GM18907 (cell line): ENCODE measurements around the gene BSG.

Source experiments
- ATAC-seq: cut with Tn5 transposase; IDR thresholded peaks from one replicate; pipeline ENCODE4 v1.9.1; 2021; ENCODE audit warnings: mild to moderate bottlenecking, moderate library complexity; ENCODE audit not compliant: unreplicated experiment

BSG gene

DNA sequence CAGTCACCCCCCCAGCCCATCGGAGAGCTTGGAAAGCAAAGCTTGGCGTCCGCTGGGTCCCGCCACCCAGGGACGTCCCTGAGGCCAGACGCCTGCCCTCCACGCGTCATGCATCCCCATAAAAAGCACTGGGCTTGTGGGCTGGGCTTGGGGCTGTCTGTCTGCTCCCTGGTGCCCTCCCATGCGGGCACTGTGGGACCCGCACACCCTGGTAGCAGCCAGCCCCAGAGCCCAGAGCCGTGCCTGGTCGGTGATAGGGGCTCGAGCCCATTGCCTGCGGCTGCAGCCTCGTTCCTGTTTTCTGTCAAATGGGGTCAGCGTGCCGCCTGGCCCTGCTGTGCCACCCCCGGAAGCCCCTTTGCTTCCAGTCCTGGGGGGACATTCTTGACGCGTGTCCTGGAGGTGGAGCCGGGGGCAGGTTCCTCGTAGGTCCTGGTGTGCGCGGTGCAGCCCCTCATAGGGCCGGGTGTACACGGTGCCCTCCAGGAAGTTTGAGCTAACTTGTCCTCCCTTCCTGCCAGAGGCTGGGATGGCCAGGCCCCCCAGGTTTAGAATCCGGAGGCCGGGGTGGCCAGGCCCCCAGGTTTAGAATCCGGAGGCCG is 32.9 kb upstream of the BSG start:
- no peak for ATAC-seq

- ATAC-seq: no peak
These were observed 31.3 kb upstream of the BSG start for GRCh38 chr19:540867-541637.

GRCh38 chr19:541699-542098 is 30.7 kb upstream of the BSG start:
- ATAC-seq: no peak

GRCh38 chr19:542173-542866 is 30.1 kb upstream of the BSG start:
- no peak for ATAC-seq

GRCh38 chr19:543910-544608 is 28.3 kb upstream of the BSG start, which contains the start of gene GZMM:
Gene GZMM (plus strand): TSS chr19:544053. CDS start chr19:544072, 19 bp downstream.
- no peak for ATAC-seq

GRCh38 chr19:547117-547516 is 25.3 kb upstream of the BSG start:
- no peak for ATAC-seq

DNA sequence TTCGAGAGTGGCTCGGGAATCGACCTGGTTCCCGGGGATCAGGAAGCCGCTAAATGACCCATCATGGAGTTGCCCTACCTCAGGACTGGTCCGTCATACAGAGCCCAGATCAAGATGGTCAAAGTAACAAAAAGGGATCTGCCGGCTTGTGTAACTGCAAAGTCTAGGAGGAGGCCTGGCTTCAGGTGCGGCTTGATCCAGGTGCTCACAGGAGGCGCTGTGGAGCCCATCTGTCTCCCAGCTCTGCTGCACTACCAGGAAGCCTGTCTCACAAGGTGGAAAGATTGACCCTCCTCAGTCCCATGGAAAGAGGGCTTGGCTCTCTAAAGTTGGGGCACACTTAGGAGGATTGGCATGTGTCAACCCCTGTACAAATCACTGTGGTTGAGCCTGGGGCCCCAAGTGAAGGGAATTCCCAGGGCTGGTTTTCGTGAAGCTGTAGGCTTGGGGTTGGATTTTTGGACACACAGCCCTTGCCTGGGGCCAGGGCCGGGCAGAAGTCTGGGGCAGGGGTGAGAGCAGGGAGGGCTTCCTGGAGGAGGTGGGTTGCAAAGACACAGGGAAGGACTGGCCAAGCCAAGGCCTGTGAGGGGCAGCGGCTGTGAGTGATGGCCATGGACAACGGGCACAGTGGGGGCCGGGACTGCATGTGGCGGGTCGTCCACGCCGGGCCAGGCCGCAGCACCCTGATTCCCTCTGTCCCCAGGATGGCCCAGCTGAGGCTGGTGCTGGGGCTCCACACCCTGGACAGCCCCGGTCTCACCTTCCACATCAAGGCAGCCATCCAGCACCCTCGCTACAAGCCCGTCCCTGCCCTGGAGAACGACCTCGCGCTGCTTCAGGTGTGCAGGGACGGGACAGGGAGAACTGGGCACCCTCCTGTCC is 24.3 kb upstream of the BSG start:
- ATAC-seq: no peak

GRCh38 chr19:548886-549830 is 23.2 kb upstream of the BSG start:
- ATAC-seq: no peak

DNA sequence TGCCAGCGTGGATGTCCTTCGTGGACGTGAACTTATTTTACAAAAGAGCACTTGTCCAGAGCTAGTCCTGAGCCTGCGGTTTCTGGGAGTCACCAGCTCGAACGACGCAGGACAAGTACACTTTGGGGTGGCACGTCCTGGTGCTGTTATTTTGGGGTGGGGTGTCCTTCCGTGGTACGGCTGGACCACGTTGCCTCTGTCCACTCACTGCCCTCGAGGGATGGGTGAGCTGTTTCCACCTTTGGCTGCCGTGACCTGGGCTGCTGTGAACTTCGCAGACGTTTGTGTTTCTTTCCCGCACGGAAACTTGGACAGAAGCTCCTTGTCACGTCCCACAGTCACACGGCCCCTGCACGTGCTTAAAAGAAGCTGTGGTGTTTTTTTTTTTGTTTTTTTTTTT is 17.6 kb upstream of the BSG start:
- ATAC-seq: no peak

DNA sequence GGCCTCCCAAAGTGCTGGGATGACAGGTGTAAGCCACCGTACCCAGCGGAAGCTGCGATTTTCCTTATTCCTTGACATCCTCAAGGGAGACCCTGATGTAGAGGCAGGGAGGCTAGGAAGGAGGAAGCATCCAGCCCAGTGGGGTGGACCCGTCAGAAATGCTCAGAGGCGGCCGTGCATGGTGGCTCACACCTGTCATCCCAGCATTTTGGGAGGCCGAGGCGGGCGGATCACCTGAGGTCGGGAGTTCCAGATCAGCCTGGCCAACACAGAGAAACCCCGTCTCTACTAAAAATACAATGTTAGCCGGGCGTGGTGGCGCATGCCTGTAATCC is 17.0 kb upstream of the BSG start:
- no peak for ATAC-seq

DNA sequence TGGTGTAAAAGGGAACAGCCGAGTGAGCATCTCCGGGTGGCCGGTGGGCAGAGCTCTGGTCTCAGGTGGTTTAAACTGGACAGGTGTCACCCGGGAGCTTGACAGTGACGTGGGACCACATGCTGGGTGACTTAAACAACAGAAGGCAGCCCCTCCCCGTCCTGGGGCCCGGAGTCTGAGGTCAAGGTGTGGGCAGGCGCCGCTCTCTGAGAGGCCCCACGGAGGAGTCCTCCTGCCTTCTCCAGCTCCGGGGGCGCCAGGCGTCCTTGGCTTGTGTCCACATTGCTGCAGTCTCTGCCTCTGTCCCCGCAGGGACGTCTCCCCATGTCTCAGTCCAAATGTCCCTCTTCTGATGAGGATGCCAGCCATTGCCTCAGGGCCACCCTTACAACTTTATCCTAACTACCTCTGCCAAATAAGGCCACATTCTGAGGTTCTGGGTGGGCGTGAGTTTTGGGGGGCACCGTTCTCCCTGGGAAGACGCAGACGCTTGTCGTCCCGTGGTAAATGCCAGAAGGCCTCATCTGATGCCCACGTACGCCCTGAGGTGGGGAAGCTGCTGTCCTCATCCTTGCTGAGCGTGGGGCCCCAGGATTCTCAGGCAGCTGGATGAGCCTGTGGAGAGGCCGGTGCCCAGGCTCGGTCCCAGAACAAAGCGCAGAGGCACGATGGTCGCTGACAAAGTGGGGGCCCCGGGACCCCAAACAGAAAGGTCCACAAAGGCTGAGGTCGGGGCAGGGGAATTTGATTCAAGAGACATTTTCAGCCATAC is 15.6 kb upstream of the BSG start:
- ATAC-seq: no peak

DNA sequence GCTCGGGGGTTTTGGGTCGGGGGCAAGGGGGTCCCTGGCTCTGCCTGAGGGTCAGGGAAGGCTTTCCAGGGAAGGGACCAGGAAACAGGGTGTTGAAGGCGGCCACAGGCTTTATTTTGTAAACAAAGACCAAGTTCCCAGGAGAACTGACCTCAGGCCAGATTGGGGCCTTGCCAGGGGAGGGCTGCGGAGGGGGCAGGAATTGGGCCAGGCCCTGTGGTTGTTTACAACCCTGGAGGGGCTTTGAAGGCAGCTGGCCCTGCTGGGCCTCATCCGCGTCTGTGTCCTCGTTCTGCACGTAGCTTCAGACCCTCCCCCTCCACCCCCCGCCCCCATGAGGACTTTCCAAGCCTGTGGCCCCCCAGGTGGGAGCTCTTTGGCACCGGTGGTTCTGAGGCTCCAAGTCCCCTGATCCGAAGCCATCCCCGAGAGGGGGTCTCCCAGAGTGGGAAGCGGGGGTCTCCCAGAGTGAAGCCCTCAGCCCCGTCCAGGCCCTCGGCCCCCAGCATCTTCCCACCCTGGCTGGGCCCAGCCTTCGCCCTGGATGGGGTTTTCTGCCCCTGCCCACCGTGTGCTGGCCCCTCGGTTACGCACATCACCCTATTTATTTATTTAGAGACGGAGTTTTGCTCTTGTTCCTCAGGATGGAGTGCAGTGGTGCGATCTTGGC is 13.5 kb upstream of the BSG start:
- no peak for ATAC-seq

GRCh38 chr19:560121-560520 is 12.3 kb upstream of the BSG start:
- ATAC-seq: no peak

DNA sequence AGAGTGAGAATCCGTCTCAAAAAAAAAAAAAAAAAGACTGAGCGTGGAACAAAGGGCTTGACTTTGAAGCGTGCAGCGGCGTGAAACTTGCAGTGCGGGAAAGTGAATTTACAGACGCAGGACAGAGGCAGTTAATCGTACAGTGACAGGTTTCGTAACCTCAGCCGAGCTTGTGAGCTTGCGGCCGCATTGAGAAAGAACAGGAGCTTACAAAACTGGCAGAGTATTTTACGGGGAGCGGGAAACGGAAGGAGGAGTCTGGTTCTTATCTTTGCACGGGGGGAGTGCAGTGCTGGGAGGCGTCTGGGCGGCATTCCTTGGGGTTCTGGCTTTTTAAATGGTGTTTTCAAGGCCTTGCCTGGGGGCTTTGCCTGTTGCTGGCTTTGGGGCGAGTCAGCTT is 6.0 kb upstream of the BSG start:
- ATAC-seq: no peak

DNA sequence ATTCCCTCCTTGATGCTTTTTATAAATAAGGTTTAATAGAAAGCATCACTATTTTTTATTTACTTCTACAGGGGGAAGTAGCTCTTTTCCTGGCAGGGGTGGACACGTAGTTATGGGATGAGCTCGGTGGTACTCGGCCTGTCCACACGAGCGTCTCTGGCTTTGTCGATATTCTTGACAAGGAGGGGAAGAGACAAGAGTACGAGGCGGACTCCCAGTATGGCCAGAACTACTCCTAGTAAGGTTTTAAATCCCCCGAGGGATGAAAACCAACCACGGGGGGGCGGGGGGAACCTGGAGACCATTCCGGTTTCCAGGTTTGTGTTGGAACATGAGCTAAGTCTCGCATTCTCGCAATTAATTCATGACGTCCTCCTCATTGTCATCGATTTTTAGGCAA is 5.6 kb upstream of the BSG start:
- ATAC-seq: no peak

- no peak for ATAC-seq
These were observed 5.0 kb upstream of the BSG start for GRCh38 chr19:567296-567900.

DNA sequence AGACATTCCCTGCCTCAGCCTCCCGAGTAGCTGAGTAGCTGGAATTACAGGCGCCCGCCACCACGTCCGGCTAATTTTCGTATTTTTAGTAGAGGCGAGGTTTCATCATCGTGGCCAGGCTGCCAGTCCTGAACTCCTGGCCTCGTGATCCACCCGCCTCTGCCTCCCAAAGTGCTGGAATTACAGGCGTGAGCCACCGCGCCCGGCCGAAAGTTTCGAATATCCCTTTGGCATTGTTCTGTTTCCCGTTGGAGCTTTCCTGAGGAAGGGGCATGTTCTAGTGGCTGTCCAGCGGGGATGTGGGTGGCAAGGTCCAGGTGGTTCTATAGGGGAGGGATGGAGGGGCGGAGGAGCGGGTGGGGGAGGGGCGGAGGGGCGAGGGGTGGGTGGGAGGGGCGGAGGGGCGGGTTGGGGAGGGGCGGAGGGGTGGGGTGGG is 2.1 kb upstream of the BSG start:
- ATAC-seq: no peak
